ENCODE results near the gene PRR19.

The PRR19 gene

DNA sequence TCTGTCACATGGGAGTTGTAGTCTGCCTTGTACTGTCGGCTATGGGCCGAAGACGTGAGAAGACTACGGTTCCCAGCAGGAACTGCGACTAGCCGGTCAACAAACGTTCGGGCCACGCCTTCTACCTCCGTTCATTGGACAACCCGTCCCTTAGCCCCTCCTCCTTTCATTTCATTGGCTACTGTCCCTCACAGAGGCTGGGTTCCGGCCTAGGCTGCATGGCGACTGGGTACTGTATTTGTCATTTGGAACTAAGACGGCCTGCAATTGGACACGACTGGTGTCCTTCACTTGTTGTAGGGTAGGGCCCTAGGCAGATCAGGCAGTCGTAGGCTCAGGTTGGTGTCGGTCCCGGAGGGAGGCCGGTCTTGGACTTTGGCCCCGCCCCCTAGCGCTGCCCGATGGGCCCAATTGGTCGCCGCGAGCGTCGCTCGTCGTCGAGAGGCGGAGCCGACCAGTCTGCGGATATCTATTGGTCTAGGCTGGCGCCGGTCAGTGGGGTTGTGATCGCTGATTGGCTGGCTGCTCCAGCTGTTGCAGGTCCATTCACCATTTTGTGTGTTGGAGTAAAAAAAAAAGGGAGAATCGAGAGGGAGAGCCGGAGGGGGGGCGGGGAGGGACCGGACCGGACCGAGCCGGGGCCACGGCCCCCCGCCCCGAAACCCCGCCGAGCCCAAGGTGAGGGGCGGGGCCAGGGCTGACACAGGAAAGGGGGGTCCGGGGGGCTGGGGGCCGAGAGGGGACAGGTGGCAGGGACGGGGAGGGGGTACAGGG is 33.0 kb upstream of the PRR19 start, which contains the start of gene CIC:
CIC (plus strand) TSS at position 549 of the 774 bp plus-strand sequence. CDS start 2,532 bp downstream, outside the sequence.
- DNase-seq (ENCODE audit: low read depth) = peak; percentile 100
- peak within 1 kb of the TSS; percentile 88 for H3K4me3 ChIP-seq (ENCODE audit: control insufficient read depth, low read depth, low read length)
- TF ChIP-seq, protein P1, sequence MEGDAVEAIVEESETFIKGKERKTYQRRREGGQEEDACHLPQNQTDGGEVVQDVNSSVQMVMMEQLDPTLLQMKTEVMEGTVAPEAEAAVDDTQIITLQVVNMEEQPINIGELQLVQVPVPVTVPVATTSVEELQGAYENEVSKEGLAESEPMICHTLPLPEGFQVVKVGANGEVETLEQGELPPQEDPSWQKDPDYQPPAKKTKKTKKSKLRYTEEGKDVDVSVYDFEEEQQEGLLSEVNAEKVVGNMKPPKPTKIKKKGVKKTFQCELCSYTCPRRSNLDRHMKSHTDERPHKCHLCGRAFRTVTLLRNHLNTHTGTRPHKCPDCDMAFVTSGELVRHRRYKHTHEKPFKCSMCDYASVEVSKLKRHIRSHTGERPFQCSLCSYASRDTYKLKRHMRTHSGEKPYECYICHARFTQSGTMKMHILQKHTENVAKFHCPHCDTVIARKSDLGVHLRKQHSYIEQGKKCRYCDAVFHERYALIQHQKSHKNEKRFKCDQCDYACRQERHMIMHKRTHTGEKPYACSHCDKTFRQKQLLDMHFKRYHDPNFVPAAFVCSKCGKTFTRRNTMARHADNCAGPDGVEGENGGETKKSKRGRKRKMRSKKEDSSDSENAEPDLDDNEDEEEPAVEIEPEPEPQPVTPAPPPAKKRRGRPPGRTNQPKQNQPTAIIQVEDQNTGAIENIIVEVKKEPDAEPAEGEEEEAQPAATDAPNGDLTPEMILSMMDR (conservative IDR thresholded peaks at IDR 0.05; ENCODE audit: control insufficient read depth, insufficient read depth, low read depth, low read length) = no peak

DNA sequence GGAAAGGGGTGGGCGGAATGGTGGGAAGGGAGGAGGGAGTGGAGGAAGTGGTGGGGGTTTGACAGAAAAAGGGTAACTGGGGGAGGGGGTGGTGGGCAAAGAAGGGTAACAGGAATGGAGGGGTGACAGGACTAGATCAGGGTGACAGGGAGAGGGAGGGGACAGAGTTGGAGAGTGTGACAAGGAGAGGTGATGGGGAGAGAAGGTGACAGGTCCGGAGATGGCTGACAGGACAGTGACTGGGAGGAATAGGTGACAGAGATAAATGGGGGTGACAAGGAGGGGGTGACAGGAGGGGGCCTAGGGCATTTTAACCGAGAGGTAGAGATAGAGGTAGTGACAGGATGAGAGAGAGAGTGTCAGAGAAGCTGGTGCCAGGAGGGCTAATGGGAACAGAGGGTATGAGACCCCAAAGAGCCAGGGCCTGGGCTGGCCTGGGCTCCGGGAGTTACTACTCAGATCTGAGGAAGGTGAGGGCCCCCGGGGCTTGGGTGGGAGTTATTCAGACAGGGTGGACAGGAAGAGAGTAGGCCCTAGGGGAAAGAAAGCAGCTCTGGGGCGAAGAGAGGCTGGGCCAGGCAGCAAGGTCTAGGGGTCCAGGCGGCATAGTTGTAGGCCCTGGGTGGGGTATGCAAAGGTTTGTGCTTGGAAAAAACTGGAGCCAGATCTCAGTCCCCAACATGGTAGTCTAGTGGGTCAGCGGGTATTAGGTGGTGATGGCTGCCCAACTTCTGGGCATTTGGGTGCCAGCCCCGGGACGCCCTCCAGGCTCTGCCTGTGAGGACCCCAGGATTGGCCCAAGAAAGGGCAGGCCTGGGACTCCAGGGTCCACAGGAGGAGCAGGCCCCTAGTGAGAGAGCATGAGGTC is 32.2 kb upstream of the PRR19 start:
- peak overlapping the region; percentile 76 for H3K4me3 ChIP-seq (ENCODE audit: control insufficient read depth, low read depth, low read length)
- DNase-seq (ENCODE audit: low read depth) = no peak
- TF ChIP-seq, protein P1 (conservative IDR thresholded peaks at IDR 0.05; ENCODE audit: control insufficient read depth, insufficient read depth, low read depth, low read length) = no peak

GRCh38 chr19:42270346-42271044 is 31.4 kb upstream of the PRR19 start:
- TF ChIP-seq, protein P1 (conservative IDR thresholded peaks at IDR 0.05; ENCODE audit: control insufficient read depth, insufficient read depth, low read depth, low read length) = no peak
- peak overlapping the region; percentile 76 for H3K4me3 ChIP-seq (ENCODE audit: control insufficient read depth, low read depth, low read length)
- DNase-seq (ENCODE audit: low read depth) = peak; percentile 81

DNA sequence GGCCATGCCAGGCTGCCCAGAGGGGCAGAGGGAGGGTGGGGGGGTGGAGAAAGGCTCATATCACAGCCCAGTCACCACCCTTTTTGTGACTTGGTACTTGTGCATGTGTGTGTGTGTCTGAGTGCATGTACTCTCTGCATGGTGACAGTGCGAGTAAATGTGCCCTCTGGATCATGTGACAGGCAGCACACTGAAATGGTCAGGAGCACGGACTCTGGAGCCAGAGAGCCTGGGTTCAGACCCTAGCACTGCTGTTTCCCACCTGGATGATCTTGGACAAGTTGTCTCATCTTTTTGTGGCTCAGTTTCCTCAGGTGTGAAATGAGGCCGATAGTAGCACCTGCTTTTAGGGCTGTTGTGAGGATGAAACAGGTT is 30.9 kb upstream of the PRR19 start:
- no peak for DNase-seq (ENCODE audit: low read depth)
- H3K4me3 ChIP-seq (ENCODE audit: control insufficient read depth, low read depth, low read length) = peak overlapping the region; percentile 76
- TF ChIP-seq, protein P1 (conservative IDR thresholded peaks at IDR 0.05; ENCODE audit: control insufficient read depth, insufficient read depth, low read depth, low read length) = no peak

- no peak overlapping the region for H3K4me3 ChIP-seq (ENCODE audit: control insufficient read depth, low read depth, low read length)
- TF ChIP-seq, protein P1 (conservative IDR thresholded peaks at IDR 0.05; ENCODE audit: control insufficient read depth, insufficient read depth, low read depth, low read length) = no peak
- DNase-seq (ENCODE audit: low read depth) = no peak
Observed at GRCh38 chr19:42271861-42272534, 29.9 kb upstream of the PRR19 start.

DNA sequence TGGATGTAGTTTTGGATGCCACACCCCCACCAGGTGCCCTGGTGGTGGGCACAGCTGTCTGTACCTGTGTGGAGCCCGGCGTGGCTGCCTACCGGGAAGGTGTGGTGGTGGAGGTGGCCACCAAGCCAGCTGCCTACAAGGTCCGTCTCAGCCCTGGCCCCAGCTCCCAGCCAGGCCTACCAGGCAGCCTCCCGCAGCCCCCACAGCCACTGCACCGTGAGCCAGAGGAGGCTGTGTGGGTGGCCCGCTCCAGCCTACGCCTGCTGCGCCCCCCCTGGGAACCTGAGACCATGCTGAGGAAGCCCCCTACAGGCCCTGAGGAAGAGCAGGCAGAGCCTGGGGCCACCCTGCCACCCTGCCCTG is 29.4 kb upstream of the PRR19 start:
- H3K4me3 ChIP-seq (ENCODE audit: control insufficient read depth, low read depth, low read length) = no peak overlapping the region
- TF ChIP-seq, protein P1 (conservative IDR thresholded peaks at IDR 0.05; ENCODE audit: control insufficient read depth, insufficient read depth, low read depth, low read length) = no peak
- no peak for DNase-seq (ENCODE audit: low read depth)
